ENCODE data around the gene WFDC1. TPM values are rescaled to one million over a fixed set of nuclear protein-coding genes. Genes with fewer than 3 reads are reported as not detected.

WFDC1 gene
- total and polyA plus RNA-seq, 2 donors (not counting 3 experiments of a cell fraction or from before 2014, with no cell fraction given): not detected

GRCh38 chr16:84315422-84315821 lies 20.7 kb downstream of the WFDC1 start:
- Histone ChIP-seq H3K27me3 (ENCODE audit: control insufficient read depth in 2 of 2, insufficient read depth in 2 of 2, low read length in 2 of 2) (peaks cover 9 to 16% of the 10 kb centered on the region in 2 experiments), H3K4me3 (replicated peaks in 1 of 3; ENCODE audit: insufficient read depth in 1 of 3, low read depth in 1 of 3, low read length in 3 of 3) (no peak overlapping the region), H3K27ac (ENCODE audit: insufficient read depth, low read depth, low read length) (no peak overlapping the region), H3K9me3 (replicated peaks; ENCODE audit: control insufficient read depth, insufficient read depth, low read length) (no peaks in the 10 kb centered on the region), H3K4me2 (ENCODE audit: insufficient read depth, low read length) (no peak overlapping the region), H3K9ac (replicated peaks; ENCODE audit: extremely low read depth, insufficient read depth, low read length) (no peak overlapping the region), H3K4me1 (ENCODE audit: control insufficient read depth, extremely low read depth, insufficient read depth, low read length) (no peaks in the 10 kb centered on the region), H3K36me3 (ENCODE audit: control insufficient read depth in 2 of 2, extremely low read depth in 1 of 2, insufficient read depth in 2 of 2, low read length in 2 of 2) (no peaks in the 10 kb centered on the region), H3K79me2 (ENCODE audit: control insufficient read depth, insufficient read depth, low read length) (no peaks in the 10 kb centered on the region), H2AFZ (ENCODE audit: low read depth, low read length) (no peak overlapping the region), H3K9me1 (replicated peaks; ENCODE audit: control insufficient read depth, extremely low read depth, insufficient read depth, low read length) (no peaks in the 10 kb centered on the region), H4K20me1 (replicated peaks; ENCODE audit: control insufficient read depth, extremely low read depth, insufficient read depth, low read length) (no peaks in the 10 kb centered on the region)
- DNase-seq (ENCODE audit: low read depth, low spot score) (no peak), FAIRE-seq (no peak)
- TF ChIP-seq POLR2A (IDR thresholded peaks at IDR 0.05; ENCODE audit: low read depth, low read length) (no peak), POLR2AphosphoS5 (IDR thresholded peaks at IDR 0.05; ENCODE audit: insufficient read depth, low read depth, low read length) (no peak), MYC (IDR thresholded peaks at IDR 0.05; ENCODE audit: low read depth, low read length) (no peak), MAX (IDR thresholded peaks at IDR 0.05; ENCODE audit: insufficient read depth, insufficient read length) (no peak), EZH2 (IDR thresholded peaks at IDR 0.05; ENCODE audit: borderline replicate concordance, low read depth, low read length, severe bottlenecking) (no peak), GATA2 (IDR thresholded peaks at IDR 0.05; ENCODE audit: insufficient read depth, insufficient read length, low read depth, low read length) (no peak), JUN (IDR thresholded peaks at IDR 0.05; ENCODE audit: borderline replicate concordance, insufficient read depth, insufficient read length, low read depth) (no peak), CTCF (IDR thresholded peaks at IDR 0.05; ENCODE audit: extremely low read depth in 1 of 2, insufficient read depth in 1 of 2, low read depth in 1 of 2, low read length in 2 of 2) (no peak), FOS (IDR thresholded peaks at IDR 0.05; ENCODE audit: borderline replicate concordance, insufficient read depth, low read length) (no peak)
- dilution Hi-C loops (cut with MboI; ENCODE audit: extremely low pct_ligation_motif_present, low sequenced_read_pairs) (no loop called here), intact Hi-C loops (cut with micrococcal nuclease) (no loop called here)
- POLR2A ChIA-PET: no interaction called here
- CTCF ChIA-PET: no interaction called here
- BruUV-seq (replicated peaks): no TSS peak
